PC-9 (cell line): Measurements from ENCODE around the gene MPP3. TPM values are rescaled to one million over a fixed set of nuclear protein-coding genes. Genes with fewer than 3 reads are reported as not detected.
A peak's percentile ranks its signal among the peaks of the same experiment; 100 is the strongest.

ENCODE experiments used
- BruUV-seq: library from RNA; stranded (reverse); fragments of 400-500 nt; replicated peaks from 2 replicates; lab custom pipeline; 2021; lab: Mats Ljungman, UMichigan
- CTCF ChIA-PET: fragments of 300-600 bp; sonication (Branson Sonifier 250); formaldehyde crosslinking; loops from one replicate; lab custom pipeline; 2022; ENCODE audit warnings: antibody characterized with exemption; lab: Charles Lee
- POLR2A ChIA-PET: fragments of 300-600 bp; sonication (Branson Sonifier 250); formaldehyde crosslinking; loops from one replicate; lab custom pipeline; 2022; ENCODE audit warnings: antibody characterized with exemption; ENCODE audit not compliant: unreplicated experiment; lab: Charles Lee
- DNase-seq, 2 experiments: peaks; one replicate each; pipeline versions ENCODE4 v3.0.0 to v3.0.0-alpha.2; 2015 to 2022; ENCODE audit warnings: mixed read lengths in 1 of 2
- H2AFZ ChIP-seq: fragments of 200-600 bp; sonication (generic); 2 replicates; pipeline ENCODE4 v1.8.1; 2017; ENCODE audit warnings: antibody characterized with exemption
- H3F3A ChIP-seq: fragments of 200-600 bp; sonication (generic); 2 replicates; pipeline ENCODE4 v1.8.1; 2017; ENCODE audit warnings: antibody characterized with exemption, mild to moderate bottlenecking, low read depth; ENCODE audit not compliant: insufficient read depth
- H3K27ac ChIP-seq: fragments of 200-600 bp; sonication (generic); 2 replicates; pipeline ENCODE4 v1.6.1; 2016; ENCODE audit warnings: mixed run types
- H3K27me3 ChIP-seq: fragments of 200-600 bp; sonication (generic); 2 replicates; pipeline ENCODE4 v1.6.1; 2016; ENCODE audit warnings: low read depth, mixed run types; ENCODE audit not compliant: insufficient read depth
- H3K36me3 ChIP-seq: fragments of 200-600 bp; sonication (generic); 2 replicates; pipeline ENCODE4 v1.6.1; 2016; ENCODE audit warnings: low read depth, mixed run types
- H3K4me1 ChIP-seq: fragments of 200-600 bp; sonication (generic); replicated peaks from 2 replicates; pipeline ENCODE4 v1.6.1; 2016; ENCODE audit warnings: mixed run types; ENCODE audit not compliant: insufficient read depth
- H3K4me2 ChIP-seq: fragments of 200-600 bp; sonication (generic); 2 replicates; pipeline ENCODE4 v1.6.1; 2017; ENCODE audit warnings: mixed run types
- H3K4me3 ChIP-seq: fragments of 200-600 bp; sonication (generic); 2 replicates; pipeline ENCODE4 v1.6.1; 2016; ENCODE audit warnings: mixed run types
- H3K79me2 ChIP-seq: fragments of 200-600 bp; sonication (generic); 2 replicates; pipeline ENCODE4 v1.6.1; 2017; ENCODE audit warnings: low read depth, mixed run types
- H3K9me2 ChIP-seq: fragments of 200-600 bp; sonication (generic); 2 replicates; pipeline ENCODE4 v1.8.1; 2017; ENCODE audit warnings: mild to moderate bottlenecking; ENCODE audit not compliant: insufficient read depth
- H3K9me3 ChIP-seq: fragments of 200-600 bp; sonication (generic); 2 replicates; pipeline ENCODE4 v1.8.1; 2016; ENCODE audit warnings: low read depth; ENCODE audit not compliant: insufficient read depth
- H4K20me1 ChIP-seq: fragments of 200-600 bp; sonication (generic); 2 replicates; pipeline ENCODE4 v1.8.1; 2017; ENCODE audit not compliant: insufficient read depth
- EZH2 ChIP-seq: fragments of 200-600 bp; sonication (generic); IDR thresholded peaks from 2 replicates; pipeline ENCODE4 v1.8.0; 2017; ENCODE audit warnings: antibody characterized with exemption, low read depth
- intact Hi-C: fragments of 100-400 bp; cut with micrococcal nuclease; formaldehyde crosslinking; loops from one replicate; pipeline ENCODE4 v1.10.0; 2022; ENCODE audit not compliant: unreplicated experiment
- total RNA-seq: library from RNA; stranded (reverse); gene quantifications from 2 replicates; pipeline ENCODE4 v1.2.3, GENCODE V29; 2021
- TF ChIP-seq, protein P1 (sequence below): fragments of 200-600 bp; sonication (generic); conservative IDR thresholded peaks from 2 replicates; pipeline ENCODE4 v1.6.1; 2017; ENCODE audit warnings: mixed run types, antibody characterized with exemption, mild to moderate bottlenecking, moderate library complexity

MPP3 gene
- total RNA-seq, 1 experiment from 2014 or later = 17.4 TPM

DNA sequence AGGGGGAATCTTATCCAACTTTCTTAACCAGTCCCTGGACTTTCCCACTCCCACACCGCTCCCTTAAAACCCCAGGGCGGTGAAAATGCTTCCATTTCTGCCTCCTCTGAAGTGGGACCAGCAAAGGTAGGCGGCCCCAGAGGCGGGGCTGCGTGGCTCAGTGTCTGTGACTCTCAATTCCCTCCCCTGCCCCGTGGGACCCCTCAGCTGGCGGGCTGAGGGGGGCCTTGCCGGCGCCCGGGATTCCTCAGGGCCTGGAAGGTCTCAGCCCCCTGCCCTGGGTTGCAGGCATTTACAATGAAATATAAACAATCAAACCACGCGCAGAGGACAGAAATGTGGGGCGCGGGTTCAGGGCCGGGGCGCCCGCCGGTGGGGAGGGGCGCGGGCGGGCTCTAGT is 78.0 kb downstream of the MPP3 start:
- POLR2A ChIA-PET = no interaction called here
- H3F3A ChIP-seq = peaks cover 29% of the 10 kb centered on the region; the same call in 1 of the 2 replicates
- H3K4me3 ChIP-seq = no peak overlapping the region
- no peaks in the 10 kb centered on the region for H3K79me2 ChIP-seq
- CTCF ChIA-PET = no interaction called here
- H3K9me3 ChIP-seq = no peaks in the 10 kb centered on the region
- no peak for TF ChIP-seq EZH2
- TF ChIP-seq, protein P1, sequence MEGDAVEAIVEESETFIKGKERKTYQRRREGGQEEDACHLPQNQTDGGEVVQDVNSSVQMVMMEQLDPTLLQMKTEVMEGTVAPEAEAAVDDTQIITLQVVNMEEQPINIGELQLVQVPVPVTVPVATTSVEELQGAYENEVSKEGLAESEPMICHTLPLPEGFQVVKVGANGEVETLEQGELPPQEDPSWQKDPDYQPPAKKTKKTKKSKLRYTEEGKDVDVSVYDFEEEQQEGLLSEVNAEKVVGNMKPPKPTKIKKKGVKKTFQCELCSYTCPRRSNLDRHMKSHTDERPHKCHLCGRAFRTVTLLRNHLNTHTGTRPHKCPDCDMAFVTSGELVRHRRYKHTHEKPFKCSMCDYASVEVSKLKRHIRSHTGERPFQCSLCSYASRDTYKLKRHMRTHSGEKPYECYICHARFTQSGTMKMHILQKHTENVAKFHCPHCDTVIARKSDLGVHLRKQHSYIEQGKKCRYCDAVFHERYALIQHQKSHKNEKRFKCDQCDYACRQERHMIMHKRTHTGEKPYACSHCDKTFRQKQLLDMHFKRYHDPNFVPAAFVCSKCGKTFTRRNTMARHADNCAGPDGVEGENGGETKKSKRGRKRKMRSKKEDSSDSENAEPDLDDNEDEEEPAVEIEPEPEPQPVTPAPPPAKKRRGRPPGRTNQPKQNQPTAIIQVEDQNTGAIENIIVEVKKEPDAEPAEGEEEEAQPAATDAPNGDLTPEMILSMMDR = no peak
- no peak for DNase-seq
- no peak overlapping the region for H3K4me2 ChIP-seq
- intact Hi-C loops = no loop called here
- no peak overlapping the region for H2AFZ ChIP-seq
- BruUV-seq = no TSS peak
- no peaks in the 10 kb centered on the region for H3K36me3 ChIP-seq
- no peak overlapping the region for H3K27ac ChIP-seq
- H3K4me1 ChIP-seq = peaks cover 39% of the 10 kb centered on the region
- no peaks in the 10 kb centered on the region for H3K27me3 ChIP-seq
- H4K20me1 ChIP-seq = no peaks in the 10 kb centered on the region
- H3K9me2 ChIP-seq = no peaks in the 10 kb centered on the region

DNA sequence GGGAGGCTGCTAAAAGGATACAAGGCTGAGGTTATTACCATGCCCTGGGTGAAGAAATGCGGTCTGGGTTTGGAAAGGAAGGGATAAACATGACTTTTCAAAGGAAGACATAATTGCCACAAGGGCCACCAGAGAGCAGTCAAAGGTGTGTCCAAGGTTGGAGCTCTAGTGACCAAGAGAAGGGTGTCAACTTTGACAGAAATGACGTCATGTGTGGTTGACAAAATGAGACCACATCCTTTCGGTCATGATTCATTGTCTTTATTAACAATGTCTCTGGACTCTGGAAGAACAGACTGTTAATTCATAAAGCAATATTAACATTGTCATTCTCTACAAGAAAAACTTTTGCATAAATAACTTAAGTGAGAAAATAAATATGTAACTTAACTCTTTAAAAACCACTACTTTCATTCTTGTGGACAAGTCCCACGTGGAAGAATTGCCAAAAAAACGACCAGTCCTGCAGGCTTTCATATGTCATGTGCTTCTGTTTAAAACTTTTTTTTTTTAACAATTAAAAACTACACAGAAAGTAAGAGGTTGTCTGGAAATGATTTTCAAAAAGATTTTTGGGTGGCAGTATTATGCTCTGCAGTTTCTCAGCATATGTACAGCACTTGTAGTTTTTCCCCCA is 79.3 kb downstream of the MPP3 start:
- Histone ChIP-seq H3F3A (peaks cover 24% of the 10 kb centered on the region; the same call in 1 of the 2 replicates), H3K79me2 (no peaks in the 10 kb centered on the region), H3K4me2 (peak overlapping the region; percentile 24; the same call in 1 of the 2 replicates), H3K27ac (peak overlapping the region; percentile 40), H3K36me3 (no peaks in the 10 kb centered on the region), H3K9me2 (no peaks in the 10 kb centered on the region), H4K20me1 (no peaks in the 10 kb centered on the region), H3K27me3 (no peaks in the 10 kb centered on the region), H3K4me3 (no peak overlapping the region), H3K4me1 (peaks cover 42% of the 10 kb centered on the region), H2AFZ (no peak overlapping the region), H3K9me3 (no peaks in the 10 kb centered on the region)
- CTCF ChIA-PET = interaction anchor here (0.6 to 1.1 kb wide), 2 partner anchors 58 to 89 kb away, joined by 3 read pairs; no protein-coding TSS in a partner anchor
- POLR2A ChIA-PET = no interaction called here
- BruUV-seq = no TSS peak
- DNase-seq = peak; percentile 17 to 75
- intact Hi-C loops = no loop called here
- TF ChIP-seq, protein P1 = no peak

Other genes with a start within 250 kb of the MPP3 start
- gene MEOX1, start 171.2 kb downstream of the MPP3 start, total RNA-seq = 0.25 and 0.72 TPM in 2 replicates
- gene SOST, start 74.4 kb downstream of the MPP3 start, total RNA-seq = not detected in 2 replicates
- gene DUSP3, start 54.2 kb downstream of the MPP3 start, total RNA-seq = 37.2 and 38.4 TPM in 2 replicates
- gene CFAP97D1, start 52.7 kb downstream of the MPP3 start, total RNA-seq = not detected in 2 replicates
- gene CD300LG, start 14.0 kb upstream of the MPP3 start, total RNA-seq = not detected in 2 replicates
- gene MPP2, start 74.4 kb upstream of the MPP3 start, total RNA-seq = 5.6 and 8.6 TPM in 2 replicates
- gene PPY, start 109.3 kb upstream of the MPP3 start, total RNA-seq = not detected in 2 replicates
- not detected in 2 replicates for gene PYY, start 120.8 kb upstream of the MPP3 start, total RNA-seq
- 1.0 and 1.4 TPM in 2 replicates for gene NAGS, start 171.5 kb upstream of the MPP3 start, total RNA-seq
- gene TMEM101, start 181.8 kb upstream of the MPP3 start, total RNA-seq = 33.5 and 42.6 TPM in 2 replicates
- 60.9 and 62.7 TPM in 2 replicates for gene LSM12, start 233.5 kb upstream of the MPP3 start, total RNA-seq
- 69.3 and 70.9 TPM in 2 replicates for gene G6PC3, start 237.6 kb upstream of the MPP3 start, total RNA-seq